K562 (cell line): Measurements from ENCODE around the gene GLRA3. TPM values are rescaled to one million over a fixed set of nuclear protein-coding genes. Genes with fewer than 3 reads are reported as not detected.

Experiments used
- ATAC-seq: fragments of 200-7000 bp; cut with Tn5 transposase; 3 replicates; pipeline ENCODE4 v1.9.1; 2020; ENCODE audit warnings: moderate library complexity
- BruUV-seq: library from RNA; stranded (reverse); fragments of 400-500 nt; replicated peaks from 2 replicates; lab custom pipeline; 2021; lab: Mats Ljungman, UMichigan
- CTCF ChIA-PET: fragments of 300-600 bp; formaldehyde crosslinking; extraction: SDS; loops from one replicate; lab custom pipeline; 2021; ENCODE audit warnings: low intra/inter-chr PET ratio; lab: Yijun Ruan, JAX
- POLR2A ChIA-PET: fragments of 300-600, 350-650 bp; sonication (Branson Sonifier 250); formaldehyde crosslinking; extraction: SDS; loops from one replicate; lab custom pipeline; 2021; ENCODE audit warnings: antibody characterized with exemption, inconsistent platforms; lab: Yijun Ruan, JAX
- DNase-seq, 4 experiments: peaks; one replicate each; pipeline versions ENCODE4 v3.0.0 to v3.0.0-alpha.2; 2011 to 2018; ENCODE audit warnings: low spot score in 3 of 4, mixed read lengths in 3 of 4; ENCODE audit errors: extremely low read depth in 1 of 4
- FAIRE-seq: peaks from 2 replicates; lab custom pipeline; 2011; peaks lifted over from hg19 to GRCh38; lab: Jason Lieb, UNC
- H2AFZ ChIP-seq: 2 replicates; pipeline ENCODE4 v1.6.0; 2011; ENCODE audit warnings: low read depth, low read length, control low read depth, inconsistent platforms
- H3K27ac ChIP-seq: fragments of 200-600 bp; 3 replicates; pipeline ENCODE4 v1.8.0; 2011; ENCODE audit warnings: low read depth, mild to moderate bottlenecking, control low read depth, inconsistent platforms, low read length, moderate library complexity, mixed read lengths; ENCODE audit errors: extremely low read depth
- H3K27me3 ChIP-seq, 2 experiments: fragments of 300-600 bp in 1 of 2; 2 replicates in 1 of 2; 3 replicates in 1 of 2; pipeline versions ENCODE4 v1.6.0 to v1.8.0; 2011; ENCODE audit warnings: inconsistent platforms in 2 of 2, low read length in 2 of 2, mild to moderate bottlenecking in 1 of 2, mixed read lengths in 1 of 2, moderate library complexity in 1 of 2; ENCODE audit not compliant: control insufficient read depth in 2 of 2, insufficient read depth in 2 of 2
- H3K36me3 ChIP-seq: fragments of 300-600 bp; 3 replicates; pipeline ENCODE4 v1.8.0; 2011; ENCODE audit warnings: mild to moderate bottlenecking, low read length, inconsistent platforms; ENCODE audit not compliant: control insufficient read depth, insufficient read depth
- H3K4me1 ChIP-seq, 2 experiments: fragments of 200-600 bp in 1 of 2; replicated peaks in 1 of 2; 2 replicates in 1 of 2; 3 replicates in 1 of 2; pipeline versions ENCODE4 v1.5.1 to v1.8.0; 2011; ENCODE audit warnings: inconsistent platforms in 2 of 2, low read length in 2 of 2, mild to moderate bottlenecking in 1 of 2, mixed read lengths in 1 of 2, moderate library complexity in 1 of 2; ENCODE audit not compliant: control insufficient read depth in 2 of 2, insufficient read depth in 2 of 2
- H3K4me2 ChIP-seq: 2 replicates; pipeline ENCODE4 v1.6.1; 2011; ENCODE audit warnings: low read length, control low read depth, inconsistent platforms, mixed read lengths; ENCODE audit not compliant: insufficient read depth
- H3K4me3 ChIP-seq: fragments of 200-600 bp; sonication (generic), shearing (Covaris generic); 2 replicates; pipeline ENCODE4 v1.5.1; 2016; ENCODE audit warnings: control low read depth, inconsistent platforms
- H3K79me2 ChIP-seq: fragments of 200-600 bp; 3 replicates; pipeline ENCODE4 v1.8.0; 2011; ENCODE audit warnings: low read length, inconsistent platforms; ENCODE audit not compliant: control insufficient read depth, insufficient read depth
- H3K9ac ChIP-seq, 2 experiments: 2 replicates each; pipeline versions ENCODE4 v1.6.0 to v1.6.1; 2011; ENCODE audit warnings: low read depth in 2 of 2, low read length in 2 of 2, control low read depth in 1 of 2, inconsistent platforms in 1 of 2, mild to moderate bottlenecking in 1 of 2, mixed read lengths in 1 of 2; ENCODE audit not compliant: insufficient read depth in 1 of 2
- H3K9me1 ChIP-seq: one replicate; pipeline ENCODE4 v1.6.0; 2011; ENCODE audit warnings: inconsistent platforms, mild to moderate bottlenecking, low read length, moderate library complexity; ENCODE audit not compliant: control insufficient read depth, insufficient read depth
- H3K9me3 ChIP-seq: replicated peaks from 2 replicates; pipeline ENCODE4 v1.5.1; 2011; ENCODE audit warnings: low read depth, low read length, inconsistent platforms; ENCODE audit not compliant: control insufficient read depth, insufficient read depth
- H4K20me1 ChIP-seq: replicated peaks from 2 replicates; pipeline ENCODE4 v1.6.1; 2011; ENCODE audit warnings: low read length, inconsistent platforms, mixed read lengths; ENCODE audit not compliant: control insufficient read depth, insufficient read depth
- ASH1L ChIP-seq: fragments of 450-650 bp; IDR thresholded peaks from 2 replicates; pipeline ENCODE4 v1.6.1; 2018; ENCODE audit warnings: borderline replicate concordance, mild to moderate bottlenecking, low read depth; ENCODE audit not compliant: partially characterized antibody
- ATF1 ChIP-seq, 2 experiments: fragments of 450-650 bp in 1 of 2; IDR thresholded peaks; 2 replicates each; pipeline ENCODE4 v1.6.1; 2016; ENCODE audit warnings: missing compliant biosample characterization in 1 of 2, missing genetic modification characterization in 1 of 2
- BCOR ChIP-seq: fragments of 450-650 bp; IDR thresholded peaks from 2 replicates; pipeline ENCODE4 v1.6.1; 2016
- CBX8 ChIP-seq: fragments of 200-600 bp; sonication (generic); IDR thresholded peaks from 2 replicates; pipeline ENCODE4 v1.6.1; 2012; ENCODE audit warnings: borderline replicate concordance, mixed run types, low read depth, mild to moderate bottlenecking, moderate library complexity, mixed read lengths, low read length, control low read depth, inconsistent platforms; ENCODE audit not compliant: poor library complexity, severe bottlenecking; ENCODE audit errors: extremely low read depth
- FIP1L1 ChIP-seq: fragments of 200-400 bp; formaldehyde crosslinking; IDR thresholded peaks from 2 replicates; pipeline ENCODE4 v1.6.1; 2018; ENCODE audit warnings: mild to moderate bottlenecking, low read depth, low read length; ENCODE audit not compliant: poor library complexity, severe bottlenecking
- FOSL1 ChIP-seq: fragments of 200-800 bp; sonication (Bioruptor generic); conservative IDR thresholded peaks from 2 replicates; pipeline ENCODE4 v1.6.1; 2016; ENCODE audit warnings: missing genetic modification characterization, missing compliant biosample characterization
- GTF3C2 ChIP-seq: IDR thresholded peaks from 3 replicates; pipeline ENCODE4 v1.6.1; 2011; ENCODE audit warnings: borderline replicate concordance, mild to moderate bottlenecking, moderate library complexity; ENCODE audit not compliant: insufficient read length; ENCODE audit errors: extremely low read depth
- HDAC3 ChIP-seq: fragments of 450-650 bp; IDR thresholded peaks from 2 replicates; pipeline ENCODE4 v1.6.1; 2018; ENCODE audit warnings: borderline replicate concordance, mild to moderate bottlenecking, moderate library complexity; ENCODE audit not compliant: partially characterized antibody
- MCM2 ChIP-seq: fragments of 450-650 bp; IDR thresholded peaks from 2 replicates; pipeline ENCODE4 v1.6.1; 2017; ENCODE audit warnings: low read depth, mild to moderate bottlenecking
- RNF2 ChIP-seq: sonication (generic); IDR thresholded peaks from 2 replicates; pipeline ENCODE4 v1.6.1; 2016
- RUNX1 ChIP-seq: sonication (generic); IDR thresholded peaks from 2 replicates; pipeline ENCODE4 v1.6.1; 2016; ENCODE audit warnings: antibody characterized with exemption, low read depth
- SRSF7 ChIP-seq: fragments of 200-400 bp; formaldehyde crosslinking; optimal IDR thresholded peaks from 2 replicates; pipeline ENCODE3; 2017; ENCODE audit warnings: mild to moderate bottlenecking, low read depth, low read length
- SRSF9 ChIP-seq: fragments of 200-400 bp; formaldehyde crosslinking; IDR thresholded peaks from 2 replicates; pipeline ENCODE4 v1.6.1; 2017; ENCODE audit warnings: low read depth, low read length, borderline replicate concordance
- TBL1XR1 ChIP-seq, 2 experiments: IDR thresholded peaks; 2 replicates each; pipeline ENCODE4 v1.6.1; 2012; ENCODE audit warnings: improper control_type of control experiment in 2 of 2, low read length in 2 of 2, mild to moderate bottlenecking in 1 of 2
- ZNF133 ChIP-seq: fragments of 250-450 bp; sonication (Bioruptor Pico); IDR thresholded peaks from 2 replicates; pipeline ENCODE4 v1.4.0; 2020; ENCODE audit warnings: mild to moderate bottlenecking
- ZNF134 ChIP-seq: fragments of 250-450 bp; sonication (Bioruptor Pico); conservative IDR thresholded peaks from 2 replicates; pipeline ENCODE4 v1.4.0; 2020
- ZNF277 ChIP-seq: fragments of 250-450 bp; sonication (Bioruptor Pico); IDR thresholded peaks from 2 replicates; pipeline ENCODE4 v1.8.0; 2022; ENCODE audit warnings: inconsistent platforms, mild to moderate bottlenecking, moderate library complexity, borderline replicate concordance
- ZNF324 ChIP-seq: fragments of 250-450 bp; sonication (Bioruptor Pico); IDR thresholded peaks from 2 replicates; pipeline ENCODE4 v1.4.0; 2020; ENCODE audit warnings: mild to moderate bottlenecking
- WGBS: fragments of 100-300 bp; shearing (Covaris generic); methylation state at CpG from one replicate; pipeline ENCODE4 v1.1.6; 2016; ENCODE audit warnings: low coverage, mixed read lengths; ENCODE audit not compliant: insufficient coverage; ENCODE audit errors: missing lambda C conversion rate; 5-methylcytosine and 5-hydroxymethylcytosine counted together
- in situ Hi-C: fragments of 300-500 bp; cut with MboI; formaldehyde crosslinking; loops from 4 replicates; pipeline ENCODE4 v1.15.0; 2018; ENCODE audit warnings: inconsistent platforms, mixed read lengths
- intact Hi-C: fragments of 100-400 bp; cut with micrococcal nuclease; formaldehyde crosslinking; loops from 2 replicates; pipeline ENCODE4 v1.14.2; 2022
- polyA plus RNA-seq, 8 experiments: library from polyadenylated mRNA; depleted of rRNA in 4 of 8; stranded (reverse) in 5 of 8; unstranded in 3 of 8; fragments of >200 nt; fragmentation: Nextera tagmentation in 2 of 8; fragmentation: Illumina TruSeq in 1 of 8; extraction: Ambion mirVana in 2 of 8; extraction: Trizol in 1 of 8; gene quantifications; 2 replicates each; pipeline versions ENCODE4 v1.2.1 to v1.2.3, GENCODE V29; 2011 to 2014; ENCODE audit warnings: inconsistent platforms in 1 of 8, missing spikeins in 1 of 8
- total RNA-seq, 7 experiments: library from RNA; depleted of rRNA in 6 of 7; stranded (reverse); fragments of >200 nt in 6 of 7; fragmentation: Illumina TruSeq in 2 of 7; extraction: Trizol in 2 of 7; gene quantifications; 2 replicates each; pipeline versions ENCODE4 v1.2.1 to v1.2.3, GENCODE V29; 2011 to 2021; ENCODE audit warnings: low replicate concordance in 1 of 7

Gene GLRA3
- total and polyA plus RNA-seq, 9 of the 15 experiments (the other 6 are each of a cell fraction or from before 2014, with no cell fraction given), result 0.06 to 0.14 (median 0.08) TPM; not detected in 2

GRCh38 chr4:174805746-174806145 lies 23.3 kb downstream of the GLRA3 start (continued):
- TF ChIP-seq CBX8 (no peak), SRSF9 (no peak), FOSL1 (tag) (no peak)
- TF ChIP-seq, all 486 proteins: peak for 0

- no peak overlapping the region for H2AFZ ChIP-seq
- no peaks in the 10 kb centered on the region for H3K4me1 ChIP-seq
- no peaks in the 10 kb centered on the region for H3K27me3 ChIP-seq
- H3K9me1 ChIP-seq, result no peaks in the 10 kb centered on the region
- H3K4me2 ChIP-seq, result no peak overlapping the region
- H3K79me2 ChIP-seq, result no peaks in the 10 kb centered on the region
- ChIA-PET POLR2A (interaction anchor here (0.6 kb wide), 1 partner anchor 35 kb away, joined by 6 read pairs; the partner anchor contains the start of gene GLRA3), CTCF (no interaction called here)
- ATAC-seq (no peak), DNase-seq (no peak), FAIRE-seq (no peak)
- H3K4me3 ChIP-seq, result no peak overlapping the region
- in situ Hi-C loops (no loop called here), intact Hi-C loops (no loop called here)
- H3K27ac ChIP-seq, result no peak overlapping the region
- H3K9ac ChIP-seq, result no peak overlapping the region
- 33% methylated on average over 3 of the region's 3 CpGs for WGBS
- BruUV-seq, result no TSS peak
- no peaks in the 10 kb centered on the region for H4K20me1 ChIP-seq
- no peaks in the 10 kb centered on the region for H3K9me3 ChIP-seq
- H3K36me3 ChIP-seq, result no peaks in the 10 kb centered on the region
- no peak for TF ChIP-seq RUNX1
- TF ChIP-seq GTF3C2, result no peak
- no peak for TF ChIP-seq TBL1XR1 (IDR thresholded peaks at IDR 0.05; ENCODE audit: low read length in 2 of 2)
- TF ChIP-seq SRSF7, result no peak
- no peak for TF ChIP-seq BCOR
- no peak for TF ChIP-seq ZNF324 (CRISPR knock-in tag)
- no peak for TF ChIP-seq ATF1 (CRISPR knock-in tag; IDR thresholded peaks at IDR 0.05)
- no peak for TF ChIP-seq ATF1 (tag; IDR thresholded peaks at IDR 0.05)
- no peak for TF ChIP-seq ZNF133 (CRISPR knock-in tag)
- TF ChIP-seq ZNF134 (CRISPR knock-in tag), result no peak
- no peak for TF ChIP-seq HDAC3
- TF ChIP-seq FIP1L1, result no peak
- TF ChIP-seq MCM2, result no peak
- TF ChIP-seq CBX8, result no peak
- TF ChIP-seq RNF2, result no peak
- no peak for TF ChIP-seq ASH1L
- no peak for TF ChIP-seq ZNF277 (CRISPR knock-in tag)
Measured at GRCh38 chr4:174794543-174795094, 34.4 kb downstream of the GLRA3 start.
